ENCODE data around the gene ADH1C. TPM values are rescaled to one million over a fixed set of nuclear protein-coding genes. Genes with fewer than 3 reads are reported as not detected.

The ADH1C gene
- total RNA-seq, 4 donors from 2014 or later, result 0.36 to 1.6 (median 0.64) TPM; not detected in 1

GRCh38 chr4:99339172-99339571, 13.4 kb downstream of the ADH1C start:
- 86% methylated on average over 3 of the region's 3 CpGs for WGBS
- no peak for DNase-seq (ENCODE audit: low spot score in 2 of 2)
- no peak overlapping the region for H3K4me3 ChIP-seq

GRCh38 chr4:99336553-99336952, 16.0 kb downstream of the ADH1C start:
- Histone ChIP-seq H3K4me1 (no peaks in the 10 kb centered on the region), H3K27me3 (no peaks in the 10 kb centered on the region), H3K27ac (no peak overlapping the region), H3K9me3 (no peaks in the 10 kb centered on the region), H3K36me3 (no peaks in the 10 kb centered on the region), H3K4me3 (no peak overlapping the region)
- no peak for DNase-seq (ENCODE audit: low spot score in 2 of 2)
- TF ChIP-seq EP300 (IDR thresholded peaks at IDR 0.05), result no peak
- WGBS, result 71% methylated on average over 4 of the region's 4 CpGs

More at GRCh38 chr4:99339172-99339571, 13.4 kb downstream of the ADH1C start:
- H3K27ac ChIP-seq, result no peak overlapping the region
- H3K9me3 ChIP-seq, result no peaks in the 10 kb centered on the region
- no peaks in the 10 kb centered on the region for H3K27me3 ChIP-seq
- H3K4me1 ChIP-seq, result no peaks in the 10 kb centered on the region
- TF ChIP-seq EP300 (IDR thresholded peaks at IDR 0.05) (no peak), POLR2AphosphoS5 (IDR thresholded peaks at IDR 0.05) (no peak), POLR2A (IDR thresholded peaks at IDR 0.05) (no peak), CTCF (IDR thresholded peaks at IDR 0.05) (no peak)
- H3K36me3 ChIP-seq, result no peaks in the 10 kb centered on the region

- WGBS, result 100% methylated on average over 1 of the region's 1 CpG
- Histone ChIP-seq H3K27me3 (no peaks in the 10 kb centered on the region), H3K27ac (no peak overlapping the region)
Observed at GRCh38 chr4:99334880-99335279, 17.7 kb downstream of the ADH1C start.

GRCh38 chr4:99330648-99331047, 21.9 kb downstream of the ADH1C start:
- no peaks in the 10 kb centered on the region for H3K36me3 ChIP-seq
- TF ChIP-seq CTCF (IDR thresholded peaks at IDR 0.05), result no peak
- 88% methylated on average over 3 of the region's 3 CpGs for WGBS
- peaks cover 2% of the 10 kb centered on the region for H3K4me1 ChIP-seq
- no peaks in the 10 kb centered on the region for H3K27me3 ChIP-seq
- no peak overlapping the region for H3K27ac ChIP-seq
- DNase-seq (ENCODE audit: low spot score in 2 of 2), result no peak
- H3K4me3 ChIP-seq, result no peak overlapping the region
- H3K9me3 ChIP-seq, result no peaks in the 10 kb centered on the region

More at GRCh38 chr4:99334880-99335279, 17.7 kb downstream of the ADH1C start:
- no peak overlapping the region for H3K4me3 ChIP-seq
- H3K4me1 ChIP-seq, result no peaks in the 10 kb centered on the region
- TF ChIP-seq CTCF (IDR thresholded peaks at IDR 0.05) (no peak), EP300 (IDR thresholded peaks at IDR 0.05) (no peak), POLR2AphosphoS5 (IDR thresholded peaks at IDR 0.05) (no peak), POLR2A (IDR thresholded peaks at IDR 0.05) (no peak)
- no peak for DNase-seq (ENCODE audit: low spot score in 2 of 2)
- no peaks in the 10 kb centered on the region for H3K36me3 ChIP-seq
- no peaks in the 10 kb centered on the region for H3K9me3 ChIP-seq

GRCh38 chr4:99329876-99330275, 22.7 kb downstream of the ADH1C start:
- Histone ChIP-seq H3K4me3 (no peak overlapping the region), H3K4me1 (peaks cover 8% of the 10 kb centered on the region), H3K36me3 (no peaks in the 10 kb centered on the region), H3K27me3 (no peaks in the 10 kb centered on the region), H3K27ac (no peak overlapping the region), H3K9me3 (no peaks in the 10 kb centered on the region)
- no peak for DNase-seq (ENCODE audit: low spot score in 2 of 2)
- WGBS, result 72% methylated on average over 2 of the region's 2 CpGs
- TF ChIP-seq POLR2AphosphoS5 (IDR thresholded peaks at IDR 0.05) (no peak), CTCF (IDR thresholded peaks at IDR 0.05) (no peak), EP300 (IDR thresholded peaks at IDR 0.05) (no peak), POLR2A (IDR thresholded peaks at IDR 0.05) (no peak)

GRCh38 chr4:99324979-99325378, 27.6 kb downstream of the ADH1C start:
- peak overlapping the region; percentile 90 for H3K27ac ChIP-seq
- DNase-seq (ENCODE audit: low spot score in 2 of 2), result peak in 1 of 2 donors; percentile 72
- no peak overlapping the region for H3K4me3 ChIP-seq
- 24% methylated on average over 3 of the region's 3 CpGs for whole genome bisulfite sequencing
- H3K4me1 ChIP-seq, result peaks cover 36% of the 10 kb centered on the region
- TF ChIP-seq CTCF (IDR thresholded peaks at IDR 0.05), result no peak
- TF ChIP-seq POLR2A (IDR thresholded peaks at IDR 0.05), result no peak
- peak in 2 of 3 donors; percentile 66 to 85 for TF ChIP-seq POLR2AphosphoS5 (IDR thresholded peaks at IDR 0.05)
- TF ChIP-seq EP300 (IDR thresholded peaks at IDR 0.05), result peak; percentile 47
- H3K9me3 ChIP-seq, result no peaks in the 10 kb centered on the region
- no peaks in the 10 kb centered on the region for H3K27me3 ChIP-seq
- H3K36me3 ChIP-seq, result no peaks in the 10 kb centered on the region
